ENCODE results near the gene ORAI1. TPM values are rescaled to one million over a fixed set of nuclear protein-coding genes. Genes with fewer than 3 reads are reported as not detected.

Gene ORAI1
- polyA plus RNA-seq, 1 donor (not counting 4 experiments of a cell fraction or from before 2014, with no cell fraction given), result 17.1 TPM

- no peaks in the 10 kb centered on the region for H4K20me1 ChIP-seq (ENCODE audit: control insufficient read depth, extremely low read depth, insufficient read depth, low read length)
- H3K36me3 ChIP-seq (ENCODE audit: control insufficient read depth in 2 of 2, extremely low read depth in 1 of 2, insufficient read depth in 2 of 2, low read length in 2 of 2), result no peaks in the 10 kb centered on the region
- no peak overlapping the region for H3K4me3 ChIP-seq (ENCODE audit: control insufficient read depth in 2 of 3, extremely low read depth in 1 of 3, insufficient read depth in 2 of 3, low read depth in 1 of 3, low read length in 3 of 3)
- H3K4me1 ChIP-seq (ENCODE audit: control insufficient read depth, extremely low read depth, insufficient read depth, low read length), result peaks cover 3% of the 10 kb centered on the region
- no peak overlapping the region for H3K4me2 ChIP-seq (ENCODE audit: control insufficient read depth, extremely low read depth, insufficient read depth, low read depth, low read length)
- H3K27ac ChIP-seq (ENCODE audit: control insufficient read depth, insufficient read depth, low read length), result no peak overlapping the region
- no peaks in the 10 kb centered on the region for H3K9me3 ChIP-seq (ENCODE audit: control insufficient read depth, low read depth, low read length)
- H2AFZ ChIP-seq (ENCODE audit: control insufficient read depth, low read length), result no peak overlapping the region
- no peaks in the 10 kb centered on the region for H3K27me3 ChIP-seq (ENCODE audit: control insufficient read depth, extremely low read depth, insufficient read depth, low read length)
- H3K79me2 ChIP-seq (ENCODE audit: control insufficient read depth, insufficient read depth, low read length), result no peaks in the 10 kb centered on the region
- DNase-seq (ENCODE audit: low read depth, low spot score) (no peak), FAIRE-seq (no peak)
- no peak for TF ChIP-seq EZH2 (IDR thresholded peaks at IDR 0.05; ENCODE audit: low read length)
- no peak for TF ChIP-seq CTCF (optimal IDR thresholded peaks at IDR 0.05 in 1 of 3, IDR thresholded peaks at IDR 0.05 in 1 of 3, conservative IDR thresholded peaks at IDR 0.05 in 1 of 3; ENCODE audit: extremely low read depth in 1 of 3, insufficient read depth in 2 of 3, low read length in 3 of 3)
- H3K9me1 ChIP-seq (ENCODE audit: control insufficient read depth, extremely low read depth, insufficient read depth, low read length), result no peaks in the 10 kb centered on the region
- dilution Hi-C loops (cut with MboI; ENCODE audit: extremely low pct_ligation_motif_present, low sequenced_read_pairs), result no loop called here
- H3K9ac ChIP-seq (ENCODE audit: control insufficient read depth, extremely low read depth, insufficient read depth, low read length), result no peak overlapping the region
Measured at GRCh38 chr12:121649819-121650353, 23.6 kb downstream of the ORAI1 start.

GRCh38 chr12:121651320-121651719, 25.0 kb downstream of the ORAI1 start:
- FAIRE-seq, result no peak
- DNase-seq (ENCODE audit: low read depth, low spot score), result no peak
- H3K4me2 ChIP-seq (ENCODE audit: control insufficient read depth, extremely low read depth, insufficient read depth, low read depth, low read length), result no peak overlapping the region
- H3K36me3 ChIP-seq (ENCODE audit: control insufficient read depth in 2 of 2, extremely low read depth in 1 of 2, insufficient read depth in 2 of 2, low read length in 2 of 2), result no peaks in the 10 kb centered on the region
- H3K27me3 ChIP-seq (ENCODE audit: control insufficient read depth, extremely low read depth, insufficient read depth, low read length), result no peaks in the 10 kb centered on the region
- H3K4me1 ChIP-seq (ENCODE audit: control insufficient read depth, extremely low read depth, insufficient read depth, low read length), result peaks cover 3% of the 10 kb centered on the region
- no peak overlapping the region for H3K9ac ChIP-seq (ENCODE audit: control insufficient read depth, extremely low read depth, insufficient read depth, low read length)
- no peak overlapping the region for H3K4me3 ChIP-seq (ENCODE audit: control insufficient read depth in 2 of 3, extremely low read depth in 1 of 3, insufficient read depth in 2 of 3, low read depth in 1 of 3, low read length in 3 of 3)
- dilution Hi-C loops (cut with MboI; ENCODE audit: extremely low pct_ligation_motif_present, low sequenced_read_pairs), result no loop called here
- H3K79me2 ChIP-seq (ENCODE audit: control insufficient read depth, insufficient read depth, low read length), result no peaks in the 10 kb centered on the region
- H4K20me1 ChIP-seq (ENCODE audit: control insufficient read depth, extremely low read depth, insufficient read depth, low read length), result no peaks in the 10 kb centered on the region
- H2AFZ ChIP-seq (ENCODE audit: control insufficient read depth, low read length), result no peak overlapping the region
- H3K9me3 ChIP-seq (ENCODE audit: control insufficient read depth, low read depth, low read length), result no peaks in the 10 kb centered on the region
- H3K9me1 ChIP-seq (ENCODE audit: control insufficient read depth, extremely low read depth, insufficient read depth, low read length), result no peaks in the 10 kb centered on the region
- H3K27ac ChIP-seq (ENCODE audit: control insufficient read depth, insufficient read depth, low read length), result no peak overlapping the region
- TF ChIP-seq EZH2 (IDR thresholded peaks at IDR 0.05; ENCODE audit: low read length) (no peak), CTCF (optimal IDR thresholded peaks at IDR 0.05 in 1 of 3, IDR thresholded peaks at IDR 0.05 in 1 of 3, conservative IDR thresholded peaks at IDR 0.05 in 1 of 3; ENCODE audit: extremely low read depth in 1 of 3, insufficient read depth in 2 of 3, low read length in 3 of 3) (no peak)
